Mucosa of descending colon (tissue), 3 donors: Measurements from ENCODE around the gene UPK1A. TPM values are rescaled to one million over a fixed set of nuclear protein-coding genes. Genes with fewer than 3 reads are reported as not detected.

Experiments used
- ATAC-seq: fragments of 200-7000 bp; cut with Tn5 transposase; one replicate; pipeline ENCODE4 v1.9.1; 2020; ENCODE audit warnings: mild to moderate bottlenecking, moderate library complexity
- DNase-seq, 3 donors: peaks; one replicate each; pipeline ENCODE4 v3.0.0-alpha.2; 2020
- H3K36me3 ChIP-seq: fragments of 200-600 bp; one replicate; pipeline ENCODE4 v1.8.0; 2021; ENCODE audit warnings: low read depth, mild to moderate bottlenecking
- H3K4me1 ChIP-seq: fragments of 200-600 bp; one replicate; pipeline ENCODE4 v1.8.0; 2021; ENCODE audit warnings: low read depth, mild to moderate bottlenecking
- H3K4me3 ChIP-seq: fragments of 200-600 bp; one replicate; pipeline ENCODE4 v1.8.0; 2021; ENCODE audit warnings: mild to moderate bottlenecking
- H3K9me3 ChIP-seq: fragments of 200-600 bp; one replicate; pipeline ENCODE4 v1.8.0; 2021; ENCODE audit warnings: mild to moderate bottlenecking
- CTCF ChIP-seq: fragments of 200-600 bp; IDR thresholded peaks from one replicate; pipeline ENCODE4 v1.8.0; 2022; ENCODE audit warnings: antibody characterized with exemption, mild to moderate bottlenecking
- intact Hi-C, 2 donors: fragments of 100-400 bp; cut with DNase I in 1 of 2; cut with micrococcal nuclease in 1 of 2; formaldehyde crosslinking; loops; one replicate each; pipeline versions ENCODE4 v1.11.0 to v1.11.1; 2022; cut with DNase I, micrococcal nuclease
- total RNA-seq, 3 donors: library from RNA; stranded (reverse); fragmentation: NEBNext Ultra II Directional in 2 of 3; extraction: Animal tissue kit (Norgen Biotek cat#: 25700) in 2 of 3; gene quantifications; one replicate each; pipeline versions ENCODE4 v1.2.1 to v1.2.4, GENCODE V29; 2021 to 2023
- donor health status: DM: no; HTN: no; CAD: no; lungs with moderate emphysema.
- donor health status: DM: no; HTN: no; CAD: no.
- donor health status: DM: no; HTN: yes; CAD: no.

Gene UPK1A
- total RNA-seq, 3 donors from 2014 or later: not detected

GRCh38 chr19:35727053-35727955, 61.0 kb downstream of the UPK1A start:
- DNase-seq: no peak
- intact Hi-C loops: no loop called here
- TF ChIP-seq CTCF: no peak
- H3K4me1 ChIP-seq: no peaks in the 10 kb centered on the region
- no peaks in the 10 kb centered on the region for H3K9me3 ChIP-seq
- H3K4me3 ChIP-seq: no peak overlapping the region
- H3K36me3 ChIP-seq: peaks cover 50% of the 10 kb centered on the region
- no peak for ATAC-seq

Other genes starting within 250 kb of the UPK1A start
- gene FFAR2, start 218.3 kb upstream of the UPK1A start, total RNA-seq: 1 to 10 TPM in 1 of 3 donors, under 1 TPM in 2; 0.32 to 1.4 (median 0.32) TPM
- not detected for gene KRTDAP, start 176.1 kb upstream of the UPK1A start, total RNA-seq
- 10 to 100 TPM in 2 of 3 donors, 1 to 10 TPM in 1; 8.2 to 14.3 (median 10.7) TPM for gene DMKN, start 152.9 kb upstream of the UPK1A start, total RNA-seq
- not detected for gene SBSN, start 138.2 kb upstream of the UPK1A start, total RNA-seq
- gene GAPDHS, start 133.1 kb upstream of the UPK1A start, total RNA-seq: not detected
- 10 to 100 TPM; 54.4 to 62.8 (median 58.2) TPM for gene TMEM147, start 120.9 kb upstream of the UPK1A start, total RNA-seq
- not detected for gene ATP4A, start 102.9 kb upstream of the UPK1A start, total RNA-seq
- gene PMIS2, start 80.3 kb upstream of the UPK1A start, total RNA-seq: not detected
- gene HAUS5, start 53.8 kb upstream of the UPK1A start, total RNA-seq: 10 to 100 TPM in 1 of 3 donors, 1 to 10 TPM in 2; 6.4 to 13.2 (median 9.0) TPM
- gene RBM42, start 37.5 kb upstream of the UPK1A start, total RNA-seq: 10 to 100 TPM; 67.4 to 73.3 (median 67.6) TPM
- gene ETV2, start 24.8 kb upstream of the UPK1A start, total RNA-seq: 1 to 10 TPM in 2 of 3 donors, under 1 TPM in 1; 0.76 to 2.0 (median 1.1) TPM
- gene COX6B1, start 18.2 kb upstream of the UPK1A start, total RNA-seq: 100 to 1,000 TPM; 460 to 939 (median 669) TPM
- under 1 TPM in 1 of 3 donors, not detected in 2; 0.27 TPM for gene ZBTB32, start 38.0 kb downstream of the UPK1A start, total RNA-seq
- 10 to 100 TPM; 35.9 to 49.2 (median 37.5) TPM for gene KMT2B, start 51.5 kb downstream of the UPK1A start, total RNA-seq
- gene IGFLR1, start 75.9 kb downstream of the UPK1A start, total RNA-seq: 10 to 100 TPM in 1 of 3 donors, 1 to 10 TPM in 2; 5.3 to 14.6 (median 8.2) TPM
- gene U2AF1L4, start 78.9 kb downstream of the UPK1A start, total RNA-seq: 10 to 100 TPM; 19.7 to 32.4 (median 32.1) TPM
- gene PSENEN, start 79.1 kb downstream of the UPK1A start, total RNA-seq: 10 to 100 TPM; 56.7 to 92.1 (median 90.2) TPM
- gene LIN37, start 82.1 kb downstream of the UPK1A start, total RNA-seq: 10 to 100 TPM in 1 of 3 donors, 1 to 10 TPM in 2; 7.6 to 14.3 (median 8.6) TPM
- gene HSPB6, start 90.5 kb downstream of the UPK1A start, total RNA-seq: 100 to 1,000 TPM in 1 of 3 donors, 10 to 100 TPM in 1, 1 to 10 TPM in 1; 3.9 to 122 (median 22.9) TPM
- 10 to 100 TPM; 21.7 to 26.5 (median 26.0) TPM for gene PROSER3, start 91.7 kb downstream of the UPK1A start, total RNA-seq
- 10 to 100 TPM; 14.4 to 16.0 (median 14.6) TPM for gene ARHGAP33, start 109.0 kb downstream of the UPK1A start, total RNA-seq
- gene PRODH2, start 146.3 kb downstream of the UPK1A start, total RNA-seq: not detected
- under 1 TPM in 1 of 3 donors, not detected in 2; 0.09 TPM for gene NPHS1, start 186.0 kb downstream of the UPK1A start, total RNA-seq
- under 1 TPM in 1 of 3 donors, not detected in 2; 0.09 TPM for gene KIRREL2, start 190.4 kb downstream of the UPK1A start, total RNA-seq
- gene APLP1, start 202.1 kb downstream of the UPK1A start, total RNA-seq: 10 to 100 TPM in 1 of 3 donors, 1 to 10 TPM in 2; 1.6 to 13.2 (median 1.9) TPM
- gene NFKBID, start 234.0 kb downstream of the UPK1A start, total RNA-seq: 10 to 100 TPM in 2 of 3 donors, 1 to 10 TPM in 1; 8.7 to 16.6 (median 12.3) TPM
- gene HCST, start 236.0 kb downstream of the UPK1A start, total RNA-seq: 1 to 10 TPM; 4.6 to 8.2 (median 7.9) TPM
- 10 to 100 TPM; 15.7 to 50.2 (median 45.0) TPM for gene TYROBP, start 241.8 kb downstream of the UPK1A start, total RNA-seq